Measurements from ENCODE around the gene EGFLAM.

The EGFLAM gene

GRCh38 chr5:38267372-38267771 lies 9.0 kb downstream of the EGFLAM start:
- H3K4me3 ChIP-seq (ENCODE audit: low read length): no peak overlapping the region
- H3K27me3 ChIP-seq (ENCODE audit: control insufficient read depth, insufficient read depth, low read length): peaks cover 40% of the 10 kb centered on the region
- H3K9ac ChIP-seq (ENCODE audit: low read depth, low read length): no peak overlapping the region
- H3K9me3 ChIP-seq (replicated peaks; ENCODE audit: low read length): no peaks in the 10 kb centered on the region
- no peaks in the 10 kb centered on the region for H3K36me3 ChIP-seq (ENCODE audit: insufficient read depth, low read length)
- no peaks in the 10 kb centered on the region for H3K4me1 ChIP-seq (ENCODE audit: control insufficient read depth, insufficient read depth, low read length)
- H3K4me2 ChIP-seq (ENCODE audit: low read length): no peak overlapping the region

DNA sequence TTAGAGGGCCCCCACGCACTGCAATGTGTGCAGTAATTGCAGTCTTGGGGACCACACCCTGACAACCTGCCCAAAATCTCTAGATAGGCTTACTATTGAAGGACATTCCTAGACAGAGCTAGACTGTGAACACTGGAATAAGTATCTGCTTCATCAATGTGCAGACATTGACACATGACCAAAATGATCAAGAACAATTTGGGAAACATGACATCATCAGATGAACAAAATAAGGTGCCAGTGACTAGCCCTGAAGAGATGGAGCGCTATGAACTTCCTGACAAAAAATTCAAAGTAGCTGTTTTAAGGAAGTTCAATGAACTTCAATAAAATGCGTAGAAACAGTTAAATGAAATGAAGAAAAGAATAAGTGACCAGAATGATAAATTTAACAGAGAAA lies 15.3 kb downstream of the EGFLAM start:
- Histone ChIP-seq H3K4me2 (ENCODE audit: low read length) (no peak overlapping the region), H3K36me3 (ENCODE audit: insufficient read depth, low read length) (no peaks in the 10 kb centered on the region), H3K4me1 (ENCODE audit: control insufficient read depth, insufficient read depth, low read length) (no peaks in the 10 kb centered on the region), H3K4me3 (ENCODE audit: low read length) (no peak overlapping the region), H3K9ac (ENCODE audit: low read depth, low read length) (no peak overlapping the region), H3K9me3 (replicated peaks; ENCODE audit: low read length) (no peaks in the 10 kb centered on the region), H3K27me3 (ENCODE audit: control insufficient read depth, insufficient read depth, low read length) (no peaks in the 10 kb centered on the region)

- Histone ChIP-seq H3K27me3 (ENCODE audit: control insufficient read depth, insufficient read depth, low read length) (no peaks in the 10 kb centered on the region), H3K9me3 (replicated peaks; ENCODE audit: low read length) (no peaks in the 10 kb centered on the region), H3K4me1 (ENCODE audit: control insufficient read depth, insufficient read depth, low read length) (no peaks in the 10 kb centered on the region), H3K4me2 (ENCODE audit: low read length) (no peak overlapping the region), H3K36me3 (ENCODE audit: insufficient read depth, low read length) (no peaks in the 10 kb centered on the region), H3K4me3 (ENCODE audit: low read length) (no peak overlapping the region), H3K9ac (ENCODE audit: low read depth, low read length) (no peak overlapping the region)
Observed at GRCh38 chr5:38274370-38274769, 16.0 kb downstream of the EGFLAM start.

GRCh38 chr5:38284384-38284783 lies 26.0 kb downstream of the EGFLAM start:
- H3K36me3 ChIP-seq (ENCODE audit: insufficient read depth, low read length): no peaks in the 10 kb centered on the region
- no peak overlapping the region for H3K4me2 ChIP-seq (ENCODE audit: low read length)
- H3K9ac ChIP-seq (ENCODE audit: low read depth, low read length): no peak overlapping the region
- no peaks in the 10 kb centered on the region for H3K4me1 ChIP-seq (ENCODE audit: control insufficient read depth, insufficient read depth, low read length)
- H3K27me3 ChIP-seq (ENCODE audit: control insufficient read depth, insufficient read depth, low read length): peaks cover 30% of the 10 kb centered on the region
- no peak overlapping the region for H3K4me3 ChIP-seq (ENCODE audit: low read length)
- no peaks in the 10 kb centered on the region for H3K9me3 ChIP-seq (replicated peaks; ENCODE audit: low read length)

DNA sequence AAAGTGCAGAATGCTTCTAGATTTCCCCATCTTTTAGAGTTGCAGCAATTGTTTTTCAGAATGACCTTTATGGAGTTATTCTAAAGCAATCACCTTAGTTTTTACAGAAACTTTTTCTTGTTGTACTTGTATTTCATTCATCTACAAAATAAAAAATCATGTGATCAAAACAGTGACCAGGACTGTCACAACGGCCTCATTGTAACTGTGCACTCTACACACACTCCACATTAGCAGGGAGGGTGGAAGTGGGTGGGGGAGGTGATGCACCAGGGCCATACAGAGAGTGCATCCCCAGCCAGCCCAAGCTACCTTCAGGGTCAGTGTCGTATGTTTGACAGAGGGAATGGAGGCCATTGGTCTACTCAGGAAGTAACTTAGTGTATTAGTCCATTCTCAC lies 26.9 kb downstream of the EGFLAM start:
- no peaks in the 10 kb centered on the region for H3K9me3 ChIP-seq (replicated peaks; ENCODE audit: low read length)
- H3K27me3 ChIP-seq (ENCODE audit: control insufficient read depth, insufficient read depth, low read length): peaks cover 30% of the 10 kb centered on the region
- H3K4me3 ChIP-seq (ENCODE audit: low read length): no peak overlapping the region
- H3K36me3 ChIP-seq (ENCODE audit: insufficient read depth, low read length): no peaks in the 10 kb centered on the region
- no peak overlapping the region for H3K9ac ChIP-seq (ENCODE audit: low read depth, low read length)
- no peak overlapping the region for H3K4me2 ChIP-seq (ENCODE audit: low read length)
- H3K4me1 ChIP-seq (ENCODE audit: control insufficient read depth, insufficient read depth, low read length): no peaks in the 10 kb centered on the region

- Histone ChIP-seq H3K4me2 (ENCODE audit: low read length) (no peak overlapping the region), H3K36me3 (ENCODE audit: insufficient read depth, low read length) (no peaks in the 10 kb centered on the region), H3K9me3 (replicated peaks; ENCODE audit: low read length) (no peaks in the 10 kb centered on the region)
Observed at GRCh38 chr5:38286002-38286401, 27.6 kb downstream of the EGFLAM start.

DNA sequence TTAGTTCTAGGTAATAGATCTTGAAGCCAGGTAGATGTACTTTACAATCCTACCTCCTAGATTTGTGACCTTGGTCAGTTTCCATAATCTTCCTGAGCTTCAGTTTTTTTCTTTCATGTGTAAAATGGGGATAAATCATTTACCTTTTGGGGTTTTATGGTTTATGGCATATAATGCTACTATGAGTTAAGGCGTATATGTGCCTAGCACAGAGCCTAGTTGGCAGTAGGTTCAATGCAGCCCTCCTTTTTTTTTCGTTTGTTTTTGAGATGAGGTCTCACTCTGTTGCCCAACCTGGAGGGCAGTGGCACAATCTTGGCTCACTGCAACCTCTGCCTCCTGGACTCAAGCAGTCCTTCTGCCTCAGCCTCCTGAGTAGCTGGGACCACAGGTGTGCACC lies 28.8 kb downstream of the EGFLAM start:
- Histone ChIP-seq H3K4me3 (ENCODE audit: low read length) (no peak overlapping the region), H3K4me1 (ENCODE audit: control insufficient read depth, insufficient read depth, low read length) (no peaks in the 10 kb centered on the region), H3K9me3 (replicated peaks; ENCODE audit: low read length) (no peaks in the 10 kb centered on the region), H3K27me3 (ENCODE audit: control insufficient read depth, insufficient read depth, low read length) (peaks cover 23% of the 10 kb centered on the region), H3K9ac (ENCODE audit: low read depth, low read length) (no peak overlapping the region), H3K36me3 (ENCODE audit: insufficient read depth, low read length) (no peaks in the 10 kb centered on the region), H3K4me2 (ENCODE audit: low read length) (no peak overlapping the region)

More at GRCh38 chr5:38286002-38286401, 27.6 kb downstream of the EGFLAM start:
- H3K27me3 ChIP-seq (ENCODE audit: control insufficient read depth, insufficient read depth, low read length): peaks cover 23% of the 10 kb centered on the region
- H3K9ac ChIP-seq (ENCODE audit: low read depth, low read length): no peak overlapping the region
- H3K4me1 ChIP-seq (ENCODE audit: control insufficient read depth, insufficient read depth, low read length): no peaks in the 10 kb centered on the region
- H3K4me3 ChIP-seq (ENCODE audit: low read length): no peak overlapping the region

DNA sequence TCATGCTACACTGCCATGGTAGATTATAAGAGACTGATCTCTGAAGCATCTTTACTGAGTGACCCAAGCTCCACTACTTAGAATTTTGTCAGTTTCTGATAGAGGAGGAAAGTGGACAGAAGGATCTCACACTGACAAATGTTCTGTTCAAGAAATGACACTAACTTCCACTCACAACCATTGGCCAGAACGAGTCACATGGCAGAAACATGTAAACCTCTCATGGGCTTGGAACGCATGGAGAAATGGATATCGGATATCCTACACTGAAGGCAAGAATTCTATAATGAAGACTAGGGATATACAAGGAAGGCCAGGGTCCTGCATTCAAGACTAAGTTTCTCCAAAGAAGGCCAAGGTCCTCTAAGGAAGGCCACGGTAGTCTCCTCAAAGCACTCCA lies 31.1 kb downstream of the EGFLAM start:
- peaks cover 19% of the 10 kb centered on the region for H3K27me3 ChIP-seq (ENCODE audit: control insufficient read depth, insufficient read depth, low read length)
- H3K9ac ChIP-seq (ENCODE audit: low read depth, low read length): no peak overlapping the region
- no peak overlapping the region for H3K4me2 ChIP-seq (ENCODE audit: low read length)
- H3K4me1 ChIP-seq (ENCODE audit: control insufficient read depth, insufficient read depth, low read length): no peaks in the 10 kb centered on the region
- H3K36me3 ChIP-seq (ENCODE audit: insufficient read depth, low read length): no peaks in the 10 kb centered on the region
- H3K9me3 ChIP-seq (replicated peaks; ENCODE audit: low read length): no peaks in the 10 kb centered on the region
- H3K4me3 ChIP-seq (ENCODE audit: low read length): no peak overlapping the region

DNA sequence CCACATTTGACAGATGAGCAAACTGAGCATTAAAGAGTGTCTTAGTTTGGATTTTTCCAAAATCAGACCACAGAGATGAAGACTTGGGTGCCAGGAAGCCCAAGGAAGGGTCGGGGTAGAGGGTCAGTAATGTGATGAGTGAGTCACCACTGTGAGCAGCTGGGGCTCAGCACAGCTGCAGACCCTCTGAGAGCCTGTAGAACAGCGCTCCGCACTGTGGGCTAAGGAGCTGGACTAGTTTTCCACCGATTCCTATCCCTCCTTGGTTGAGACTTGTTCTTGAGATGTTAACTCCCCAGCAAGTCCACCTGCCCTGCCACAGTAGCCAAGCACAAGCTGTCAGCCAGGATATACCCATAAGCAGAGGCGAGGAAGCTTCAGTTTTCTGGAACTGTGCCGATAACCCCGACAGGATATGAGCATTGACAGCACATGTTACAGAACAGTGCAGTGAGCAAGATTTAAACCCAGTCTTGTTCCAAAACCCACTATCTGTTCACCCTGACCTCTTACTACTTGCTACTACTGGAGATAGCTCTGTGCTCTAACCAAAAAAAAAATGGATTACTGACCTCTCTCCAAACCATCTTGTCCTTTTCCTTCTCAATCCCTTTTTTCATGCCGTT lies 31.8 kb downstream of the EGFLAM start:
- H3K9ac ChIP-seq (ENCODE audit: low read depth, low read length): no peak overlapping the region
- H3K4me3 ChIP-seq (ENCODE audit: low read length): no peak overlapping the region
- H3K4me1 ChIP-seq (ENCODE audit: control insufficient read depth, insufficient read depth, low read length): no peaks in the 10 kb centered on the region
- H3K9me3 ChIP-seq (replicated peaks; ENCODE audit: low read length): no peaks in the 10 kb centered on the region
- H3K4me2 ChIP-seq (ENCODE audit: low read length): no peak overlapping the region
- H3K36me3 ChIP-seq (ENCODE audit: insufficient read depth, low read length): no peaks in the 10 kb centered on the region
- peaks cover 19% of the 10 kb centered on the region for H3K27me3 ChIP-seq (ENCODE audit: control insufficient read depth, insufficient read depth, low read length)

- Histone ChIP-seq H3K9me3 (replicated peaks; ENCODE audit: low read length) (no peaks in the 10 kb centered on the region), H3K4me3 (ENCODE audit: low read length) (no peak overlapping the region), H3K36me3 (ENCODE audit: insufficient read depth, low read length) (no peaks in the 10 kb centered on the region), H3K27me3 (ENCODE audit: control insufficient read depth, insufficient read depth, low read length) (peaks cover 18% of the 10 kb centered on the region), H3K9ac (ENCODE audit: low read depth, low read length) (no peak overlapping the region), H3K4me2 (ENCODE audit: low read length) (no peak overlapping the region), H3K4me1 (ENCODE audit: control insufficient read depth, insufficient read depth, low read length) (no peaks in the 10 kb centered on the region)
Observed at GRCh38 chr5:38291355-38291754, 33.0 kb downstream of the EGFLAM start.

DNA sequence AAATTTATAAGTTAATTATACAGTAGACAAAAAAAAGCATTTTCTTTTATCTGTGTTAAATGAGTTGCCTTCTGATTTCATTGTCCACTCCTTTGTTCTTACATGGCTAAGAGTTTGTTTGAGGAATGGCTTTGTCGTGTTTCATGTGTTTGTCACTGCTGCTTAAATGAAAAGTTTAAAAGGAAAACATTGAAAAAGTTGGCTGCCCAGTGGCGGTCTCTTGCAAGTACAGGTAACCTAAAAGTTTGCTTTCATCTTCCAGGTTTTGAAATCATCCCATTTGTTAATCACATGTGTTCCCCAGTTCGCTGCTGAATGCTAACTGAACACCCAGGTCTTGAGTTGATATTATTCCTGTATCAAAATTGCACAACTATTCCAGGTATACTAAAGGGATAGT lies 33.9 kb downstream of the EGFLAM start:
- H3K4me1 ChIP-seq (ENCODE audit: control insufficient read depth, insufficient read depth, low read length): no peaks in the 10 kb centered on the region
- no peaks in the 10 kb centered on the region for H3K36me3 ChIP-seq (ENCODE audit: insufficient read depth, low read length)
- H3K9me3 ChIP-seq (replicated peaks; ENCODE audit: low read length): no peaks in the 10 kb centered on the region
- no peak overlapping the region for H3K4me3 ChIP-seq (ENCODE audit: low read length)
- H3K27me3 ChIP-seq (ENCODE audit: control insufficient read depth, insufficient read depth, low read length): peaks cover 19% of the 10 kb centered on the region
- H3K9ac ChIP-seq (ENCODE audit: low read depth, low read length): no peak overlapping the region
- no peak overlapping the region for H3K4me2 ChIP-seq (ENCODE audit: low read length)

GRCh38 chr5:38295751-38296150 lies 37.4 kb downstream of the EGFLAM start:
- Histone ChIP-seq H3K36me3 (ENCODE audit: insufficient read depth, low read length) (no peaks in the 10 kb centered on the region), H3K9me3 (replicated peaks; ENCODE audit: low read length) (no peaks in the 10 kb centered on the region), H3K27me3 (ENCODE audit: control insufficient read depth, insufficient read depth, low read length) (peaks cover 18% of the 10 kb centered on the region), H3K4me1 (ENCODE audit: control insufficient read depth, insufficient read depth, low read length) (no peaks in the 10 kb centered on the region), H3K4me2 (ENCODE audit: low read length) (no peak overlapping the region), H3K9ac (ENCODE audit: low read depth, low read length) (no peak overlapping the region), H3K4me3 (ENCODE audit: low read length) (no peak overlapping the region)
